ENCODE measurements around the gene SPATA6L.

SPATA6L gene

GRCh38 chr9:4548811-4549725 is 117.2 kb downstream of the SPATA6L start:
- DNase-seq: no peak
